GM21723 (cell line): ENCODE data around the gene HRK.

ENCODE experiments used
- ATAC-seq: cut with Tn5 transposase; IDR thresholded peaks from one replicate; pipeline ENCODE4 v1.9.1; 2021; ENCODE audit warnings: mild to moderate bottlenecking, moderate library complexity; ENCODE audit not compliant: unreplicated experiment

The HRK gene

DNA sequence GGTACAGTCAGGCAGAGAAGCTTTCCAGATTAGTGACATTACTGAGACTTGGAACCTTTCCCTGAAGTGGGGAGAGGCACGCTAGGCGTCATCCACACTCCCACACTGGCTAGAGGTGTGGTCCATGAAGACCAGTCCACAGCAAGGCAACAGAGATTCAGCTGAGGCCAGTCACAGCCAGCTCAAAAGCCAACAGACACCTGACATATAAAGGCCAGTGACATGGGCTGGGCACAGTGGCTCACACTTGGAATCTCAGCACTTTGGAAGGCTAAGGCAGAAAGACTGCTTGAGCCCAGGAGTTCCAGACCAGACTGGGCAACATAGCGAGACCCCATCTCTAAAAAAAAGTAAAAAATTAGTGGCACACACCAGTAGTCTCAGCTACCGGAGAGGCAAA lies 10.9 kb downstream of the HRK start:
- no peak for ATAC-seq

DNA sequence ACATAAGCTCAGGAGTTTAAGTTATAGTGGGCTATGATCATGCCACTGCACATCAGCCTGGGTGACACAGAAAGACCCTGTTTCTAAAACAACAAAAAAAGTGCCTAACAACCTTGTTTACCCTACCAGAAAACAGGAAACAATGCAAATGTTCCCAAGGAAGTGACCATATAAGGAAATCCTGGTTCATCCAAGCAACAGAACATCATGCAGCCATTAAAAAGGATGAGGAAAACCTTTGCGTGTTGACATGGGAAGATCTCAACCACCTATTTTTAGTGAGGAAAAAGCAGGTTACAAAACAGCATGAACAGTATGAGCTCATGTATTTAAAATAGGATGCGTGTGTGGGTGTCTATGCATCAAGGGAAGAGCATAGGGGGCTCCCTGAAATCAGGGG lies 13.7 kb downstream of the HRK start:
- ATAC-seq = no peak

- no peak for ATAC-seq
Measured at GRCh38 chr12:116864371-116865160, 16.7 kb downstream of the HRK start.

DNA sequence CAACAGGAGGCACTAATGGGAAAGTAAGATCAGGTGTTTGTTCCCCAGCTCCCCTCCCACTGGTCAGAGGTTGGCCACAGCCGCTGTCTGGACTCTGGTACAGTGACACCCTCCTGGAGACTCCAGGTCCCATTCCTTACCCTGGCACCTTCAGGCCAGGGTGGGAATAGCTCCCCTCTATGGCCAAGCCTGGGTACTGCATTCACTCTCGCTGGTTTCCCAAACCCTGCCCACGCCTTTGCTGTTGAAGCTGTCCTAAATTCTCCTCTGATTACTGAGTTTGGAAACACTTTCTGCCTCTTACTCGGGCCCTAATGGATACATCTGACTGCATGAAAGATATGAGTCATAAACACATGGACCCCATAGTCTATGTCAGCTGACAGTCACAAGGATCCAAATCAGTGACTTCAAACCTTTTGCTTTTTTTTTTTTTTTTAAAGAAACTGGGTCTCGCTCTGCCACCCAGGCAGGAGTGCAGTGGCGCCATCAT lies 17.9 kb downstream of the HRK start:
- no peak for ATAC-seq

GRCh38 chr12:116862167-116862566 lies 19.1 kb downstream of the HRK start:
- no peak for ATAC-seq

- peak; percentile 64 for ATAC-seq
Measured at GRCh38 chr12:116861320-116861719, 19.9 kb downstream of the HRK start.

DNA sequence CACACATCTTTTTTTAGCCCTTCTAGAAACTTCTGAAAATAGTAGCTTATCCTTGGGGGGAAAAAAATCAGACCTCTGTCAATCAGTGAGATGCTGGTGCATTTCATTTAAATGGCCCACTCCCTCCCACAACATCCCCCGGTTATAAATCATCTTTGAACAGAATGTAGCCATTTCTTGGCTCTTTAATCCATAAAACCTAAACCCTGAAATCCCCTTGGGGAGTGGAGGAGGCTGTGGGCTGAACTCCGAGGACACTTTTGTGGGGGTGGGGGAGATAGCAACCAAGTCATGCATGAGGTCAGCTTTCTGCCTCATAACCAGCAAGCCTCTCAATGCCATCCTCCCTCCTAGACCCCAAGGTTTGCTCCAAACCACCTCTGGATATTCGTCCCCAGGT lies 21.0 kb downstream of the HRK start:
- no peak for ATAC-seq

- ATAC-seq = no peak
Measured at GRCh38 chr12:116859079-116859478, 22.2 kb downstream of the HRK start.

- no peak for ATAC-seq
Measured at GRCh38 chr12:116856729-116857128, 24.5 kb downstream of the HRK start.

GRCh38 chr12:116855744-116856470 lies 25.3 kb downstream of the HRK start:
- ATAC-seq = no peak

- ATAC-seq = no peak
Measured at GRCh38 chr12:116853507-116853906, 27.7 kb downstream of the HRK start.

DNA sequence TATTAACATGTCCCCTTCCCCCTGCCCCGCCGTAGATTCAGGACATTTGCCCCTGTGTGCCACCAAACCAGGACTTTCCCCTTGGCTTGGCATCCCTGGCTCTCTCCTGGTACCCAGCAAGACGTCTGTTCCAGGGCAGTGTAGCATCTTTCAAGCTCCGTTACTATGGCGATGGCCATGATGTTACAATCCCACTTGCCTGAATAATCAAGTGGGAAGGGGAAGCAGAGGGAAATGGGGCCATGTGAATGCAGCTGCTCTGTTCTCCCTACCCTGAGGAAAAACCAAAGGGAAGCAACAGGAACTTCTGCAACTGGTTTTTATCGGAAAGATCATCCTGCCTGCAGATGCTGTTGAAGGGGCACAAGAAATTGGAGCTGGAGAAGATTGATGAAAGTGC lies 28.9 kb downstream of the HRK start:
- no peak for ATAC-seq

DNA sequence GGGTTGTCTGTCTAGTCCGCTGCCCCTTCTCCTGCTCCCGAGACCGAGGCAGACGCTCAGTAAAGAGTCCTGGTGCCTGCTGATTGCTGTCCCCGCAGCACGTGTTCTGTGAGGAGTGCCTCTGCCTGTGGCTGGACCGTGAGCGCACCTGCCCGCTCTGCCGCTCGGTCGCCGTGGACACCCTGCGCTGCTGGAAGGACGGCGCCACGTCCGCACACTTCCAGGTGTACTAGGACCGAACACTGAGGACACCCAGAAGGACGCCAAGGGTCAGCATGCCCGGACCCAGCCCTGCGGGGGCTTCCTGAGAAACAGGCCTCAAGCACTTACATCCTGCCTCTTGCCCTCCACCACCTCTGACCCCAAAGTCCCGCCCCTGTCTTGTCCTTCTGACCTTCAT lies 32.0 kb downstream of the HRK start:
- no peak for ATAC-seq

GRCh38 chr12:116843085-116843484 lies 38.2 kb downstream of the HRK start:
- no peak for ATAC-seq

GRCh38 chr12:116839287-116839830 lies 41.9 kb downstream of the HRK start:
- no peak for ATAC-seq

- no peak for ATAC-seq
Measured at GRCh38 chr12:116838365-116838764, 42.9 kb downstream of the HRK start.

GRCh38 chr12:116837097-116837496 lies 44.1 kb downstream of the HRK start:
- ATAC-seq = no peak

- no peak for ATAC-seq
Measured at GRCh38 chr12:116835484-116835883, 45.8 kb downstream of the HRK start.

DNA sequence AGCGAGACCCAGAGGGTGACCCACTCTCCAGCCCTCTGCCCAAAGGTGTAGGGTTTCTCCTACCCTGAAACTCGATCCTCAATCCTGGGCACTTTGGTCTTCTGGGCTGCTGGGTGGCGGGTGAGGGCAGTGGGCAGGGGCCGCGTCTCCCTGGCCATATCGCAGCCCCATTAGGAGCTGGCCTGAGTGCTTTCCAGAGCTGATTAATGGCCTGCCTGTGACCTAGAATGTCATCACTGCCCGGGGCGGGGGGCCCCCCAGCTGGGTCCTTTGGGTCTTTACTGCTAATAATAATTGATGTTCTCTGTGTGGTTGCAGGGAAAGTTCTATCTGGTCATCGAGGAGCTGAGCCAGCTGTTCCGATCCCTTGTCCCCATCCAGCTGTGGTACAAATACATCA lies 47.8 kb downstream of the HRK start:
- ATAC-seq = no peak

GRCh38 chr12:116832353-116832752 lies 48.9 kb downstream of the HRK start:
- ATAC-seq = no peak

GRCh38 chr12:116827432-116827831 lies 53.8 kb downstream of the HRK start:
- ATAC-seq = no peak

DNA sequence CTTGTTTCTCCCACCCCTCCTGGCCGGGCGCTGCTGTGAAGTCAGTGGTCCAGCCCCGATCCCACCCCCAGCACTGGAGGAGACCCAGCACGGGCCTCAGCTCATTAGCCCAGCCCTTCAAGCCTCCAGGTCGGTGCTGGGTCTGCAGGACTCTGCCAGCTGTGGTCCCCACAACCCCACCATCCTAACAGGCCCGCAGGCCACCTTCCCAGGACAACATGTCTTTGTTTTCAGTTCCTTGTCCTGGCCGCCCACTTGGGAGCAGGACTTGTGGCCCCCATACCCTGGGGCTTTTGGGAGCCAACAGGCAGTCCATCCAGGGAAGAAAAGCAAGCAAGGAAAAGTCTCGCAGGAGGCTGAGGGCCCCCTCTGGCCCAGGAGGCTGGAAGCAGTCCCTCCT lies 60.0 kb downstream of the HRK start:
- no peak for ATAC-seq
